Fibroblast of lung (primary cell): ENCODE measurements around the gene CENPK. TPM values are rescaled to one million over a fixed set of nuclear protein-coding genes. Genes with fewer than 3 reads are reported as not detected.
A peak's percentile ranks its signal among the peaks of the same experiment; 100 is the strongest.

Experiments used
- DNase-seq, 2 donors: peaks; one replicate each; pipeline versions ENCODE4 v3.0.0 to v3.0.0-alpha.2; 2010; ENCODE audit warnings: low read depth in 2 of 2
- H2AFZ ChIP-seq: 2 replicates; pipeline ENCODE4 v1.5.1; 2012; ENCODE audit warnings: low read length, control low read depth, inconsistent platforms
- H3K27ac ChIP-seq: 2 replicates; pipeline ENCODE4 v1.5.1; 2011; ENCODE audit warnings: low read length, control low read depth; ENCODE audit not compliant: insufficient read depth
- H3K27me3 ChIP-seq: 2 replicates; pipeline ENCODE4 v1.5.1; 2011; ENCODE audit warnings: mild to moderate bottlenecking, low read length; ENCODE audit not compliant: control insufficient read depth, insufficient read depth
- H3K36me3 ChIP-seq: 2 replicates; pipeline ENCODE4 v1.5.1; 2011; ENCODE audit warnings: low read length; ENCODE audit not compliant: control insufficient read depth, insufficient read depth
- H3K4me1 ChIP-seq: 2 replicates; pipeline ENCODE4 v1.5.1; 2011; ENCODE audit warnings: low read length; ENCODE audit not compliant: control insufficient read depth, insufficient read depth; ENCODE audit errors: extremely low read depth
- H3K4me2 ChIP-seq: 2 replicates; pipeline ENCODE4 v1.5.1; 2011; ENCODE audit warnings: low read length, control low read depth; ENCODE audit not compliant: insufficient read depth; ENCODE audit errors: extremely low read depth
- H3K4me3 ChIP-seq, 4 experiments: fragments of 200-600 bp in 1 of 4; sonication (generic) in 1 of 4; replicated peaks in 1 of 4; 2 replicates each; pipeline ENCODE4 v1.5.1; 2011 to 2016; ENCODE audit warnings: low read length in 4 of 4, low read depth in 3 of 4, mild to moderate bottlenecking in 3 of 4, control low read depth in 2 of 4, inconsistent platforms in 1 of 4, mixed read lengths in 1 of 4; ENCODE audit not compliant: insufficient read depth in 1 of 4; ENCODE audit errors: control extremely low read depth in 1 of 4
- H3K79me2 ChIP-seq: 2 replicates; pipeline ENCODE4 v1.5.1; 2012; ENCODE audit warnings: mild to moderate bottlenecking, low read length, inconsistent platforms; ENCODE audit not compliant: control insufficient read depth, insufficient read depth
- H3K9ac ChIP-seq: 2 replicates; pipeline ENCODE4 v1.5.1; 2011; ENCODE audit warnings: mild to moderate bottlenecking, low read length, control low read depth; ENCODE audit not compliant: insufficient read depth
- H3K9me3 ChIP-seq: 2 replicates; pipeline ENCODE4 v1.5.1; 2012; ENCODE audit warnings: low read depth, low read length; ENCODE audit not compliant: control insufficient read depth, insufficient read depth
- H4K20me1 ChIP-seq: 2 replicates; pipeline ENCODE4 v1.5.1; 2011; ENCODE audit warnings: low read length; ENCODE audit not compliant: control insufficient read depth, insufficient read depth; ENCODE audit errors: extremely low read depth
- CTCF ChIP-seq, 2 donors: IDR thresholded peaks in 1 of 2; conservative IDR thresholded peaks in 1 of 2; 1 replicate in 1 of 2; 2 replicates in 1 of 2; pipeline ENCODE4 v1.5.1; 2011 to 2012; ENCODE audit warnings: low read length in 2 of 2, control low read depth in 1 of 2, inconsistent platforms in 1 of 2, low read depth in 1 of 2, mild to moderate bottlenecking in 1 of 2
- EZH2 ChIP-seq: IDR thresholded peaks from 2 replicates; pipeline ENCODE4 v1.5.1; 2012; ENCODE audit warnings: low read length, control low read depth, mild to moderate bottlenecking; ENCODE audit errors: missing control alignments
- polyA plus RNA-seq, 2 donors: library from polyadenylated mRNA; depleted of rRNA in 1 of 2; stranded (reverse) in 1 of 2; unstranded in 1 of 2; fragments of >200 nt; gene quantifications; 2 replicates each; pipeline ENCODE4 v1.2.1, GENCODE V29; 2011 to 2012; ENCODE audit warnings: missing spikeins in 1 of 2
- total RNA-seq: library from RNA; depleted of rRNA; stranded (reverse); fragments of >200 nt; gene quantifications from 2 replicates; pipeline ENCODE4 v1.2.1, GENCODE V29; 2014

CENPK gene
- total and polyA plus RNA-seq, 2 donors (not counting 1 experiment from before 2014, with no cell fraction given): 7.1 to 11.2 TPM

- peak; percentile 1 to 33 for DNase-seq
- Histone ChIP-seq H3K9me3 (no peaks in the 10 kb centered on the region), H3K36me3 (no peaks in the 10 kb centered on the region), H3K4me2 (no peak overlapping the region), H3K27ac (no peak overlapping the region), H4K20me1 (no peaks in the 10 kb centered on the region), H3K4me3 (no peak overlapping the region), H3K4me1 (no peaks in the 10 kb centered on the region), H3K9ac (no peak overlapping the region), H3K79me2 (no peaks in the 10 kb centered on the region), H2AFZ (no peak overlapping the region), H3K27me3 (no peaks in the 10 kb centered on the region)
- TF ChIP-seq EZH2 (no peak), CTCF (conservative IDR thresholded peaks at IDR 0.05 in 1 of 2, IDR thresholded peaks at IDR 0.05 in 1 of 2; ENCODE audit: low read depth in 1 of 2, low read length in 2 of 2) (no peak)
These were observed 27.4 kb downstream of the CENPK start for GRCh38 chr5:65535529-65535987.

GRCh38 chr5:65530904-65531303 is 32.1 kb downstream of the CENPK start:
- Histone ChIP-seq H3K36me3 (no peaks in the 10 kb centered on the region), H3K4me1 (no peaks in the 10 kb centered on the region), H3K4me2 (no peak overlapping the region), H3K27ac (no peak overlapping the region), H3K9ac (no peak overlapping the region), H3K4me3 (no peak overlapping the region), H3K79me2 (no peaks in the 10 kb centered on the region), H4K20me1 (no peaks in the 10 kb centered on the region), H3K9me3 (no peaks in the 10 kb centered on the region), H2AFZ (no peak overlapping the region), H3K27me3 (no peaks in the 10 kb centered on the region)
- TF ChIP-seq EZH2 (no peak), CTCF (conservative IDR thresholded peaks at IDR 0.05 in 1 of 2, IDR thresholded peaks at IDR 0.05 in 1 of 2; ENCODE audit: low read depth in 1 of 2, low read length in 2 of 2) (no peak)
- DNase-seq: no peak

- no peak overlapping the region for H3K27ac ChIP-seq
- H3K79me2 ChIP-seq: no peaks in the 10 kb centered on the region
- no peaks in the 10 kb centered on the region for H3K9me3 ChIP-seq
- no peaks in the 10 kb centered on the region for H3K4me1 ChIP-seq
- no peaks in the 10 kb centered on the region for H3K27me3 ChIP-seq
- no peak overlapping the region for H3K4me2 ChIP-seq
- H3K9ac ChIP-seq: no peak overlapping the region
- H3K4me3 ChIP-seq: no peak overlapping the region
- H2AFZ ChIP-seq: no peak overlapping the region
- no peaks in the 10 kb centered on the region for H3K36me3 ChIP-seq
- no peaks in the 10 kb centered on the region for H4K20me1 ChIP-seq
- no peak for DNase-seq
- TF ChIP-seq CTCF (conservative IDR thresholded peaks at IDR 0.05 in 1 of 2, IDR thresholded peaks at IDR 0.05 in 1 of 2; ENCODE audit: low read depth in 1 of 2, low read length in 2 of 2): no peak
- no peak for TF ChIP-seq EZH2
These were observed 37.2 kb downstream of the CENPK start for GRCh38 chr5:65525726-65526125.
